Suprapubic skin (tissue), 4 donors: ENCODE data around the gene ATPAF1.

ENCODE experiments used
- EP300 ChIP-seq: sonication (generic); formaldehyde crosslinking; IDR thresholded peaks from one replicate; pipeline ENCODE4 v1.6.1; 2017; ENCODE audit warnings: antibody characterized with exemption
- POLR2A ChIP-seq, 2 donors: fragments of 450-650 bp; IDR thresholded peaks; one replicate each; pipeline ENCODE4 v1.6.1; 2017; ENCODE audit warnings: antibody characterized with exemption in 2 of 2, mild to moderate bottlenecking in 2 of 2, moderate library complexity in 2 of 2
- POLR2AphosphoS5 ChIP-seq, 3 donors: sonication (generic); formaldehyde crosslinking; IDR thresholded peaks; one replicate each; pipeline ENCODE4 v1.6.1; 2017; ENCODE audit warnings: antibody characterized with exemption in 3 of 3
- TF ChIP-seq, protein P1 (sequence below), 2 donors: fragments of 200-600 bp in 1 of 2; fragments of 450-650 bp in 1 of 2; sonication (generic) in 1 of 2; IDR thresholded peaks; one replicate each; pipeline ENCODE4 v1.5.1; 2016 to 2019; ENCODE audit warnings: antibody characterized with exemption in 2 of 2, mild to moderate bottlenecking in 1 of 2, moderate library complexity in 1 of 2

DNA sequence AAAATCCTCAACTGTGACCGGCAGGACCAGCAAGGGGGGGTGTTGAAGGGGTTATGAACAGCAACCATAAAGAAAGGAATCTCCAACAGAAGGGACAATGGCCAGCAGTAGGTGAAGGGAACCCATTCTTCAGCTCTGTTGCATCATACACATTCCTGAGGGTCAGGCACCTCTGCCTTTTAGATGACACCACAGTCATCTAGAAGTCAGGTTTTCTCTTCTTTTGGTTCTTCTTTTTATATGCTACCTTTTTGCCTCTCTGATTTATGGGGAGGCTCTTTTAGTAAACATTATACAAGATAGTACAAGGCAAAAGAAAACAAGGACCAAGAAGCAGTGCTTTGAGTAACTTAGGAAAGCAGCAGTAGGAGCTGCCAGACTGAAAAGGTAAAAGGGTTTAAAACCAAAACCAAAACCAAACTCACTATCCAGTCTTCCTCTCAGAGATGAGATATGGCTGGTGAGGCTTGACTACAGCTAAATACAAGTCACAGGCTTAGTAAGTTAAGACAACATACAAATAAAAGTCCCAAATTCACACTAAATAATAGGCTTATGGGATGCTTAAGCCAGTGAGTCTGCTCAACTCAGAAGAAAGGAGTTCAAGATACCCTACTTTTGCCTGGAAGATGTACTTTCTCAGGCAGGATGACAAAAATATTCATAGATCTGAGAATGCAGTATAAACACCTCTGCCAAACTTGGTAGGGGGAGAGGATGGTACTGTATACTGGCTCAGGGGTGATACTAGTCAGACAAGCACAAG lies 7.6 kb upstream of the ATPAF1 start:
- TF ChIP-seq, protein P1, sequence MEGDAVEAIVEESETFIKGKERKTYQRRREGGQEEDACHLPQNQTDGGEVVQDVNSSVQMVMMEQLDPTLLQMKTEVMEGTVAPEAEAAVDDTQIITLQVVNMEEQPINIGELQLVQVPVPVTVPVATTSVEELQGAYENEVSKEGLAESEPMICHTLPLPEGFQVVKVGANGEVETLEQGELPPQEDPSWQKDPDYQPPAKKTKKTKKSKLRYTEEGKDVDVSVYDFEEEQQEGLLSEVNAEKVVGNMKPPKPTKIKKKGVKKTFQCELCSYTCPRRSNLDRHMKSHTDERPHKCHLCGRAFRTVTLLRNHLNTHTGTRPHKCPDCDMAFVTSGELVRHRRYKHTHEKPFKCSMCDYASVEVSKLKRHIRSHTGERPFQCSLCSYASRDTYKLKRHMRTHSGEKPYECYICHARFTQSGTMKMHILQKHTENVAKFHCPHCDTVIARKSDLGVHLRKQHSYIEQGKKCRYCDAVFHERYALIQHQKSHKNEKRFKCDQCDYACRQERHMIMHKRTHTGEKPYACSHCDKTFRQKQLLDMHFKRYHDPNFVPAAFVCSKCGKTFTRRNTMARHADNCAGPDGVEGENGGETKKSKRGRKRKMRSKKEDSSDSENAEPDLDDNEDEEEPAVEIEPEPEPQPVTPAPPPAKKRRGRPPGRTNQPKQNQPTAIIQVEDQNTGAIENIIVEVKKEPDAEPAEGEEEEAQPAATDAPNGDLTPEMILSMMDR (IDR thresholded peaks at IDR 0.05) = no peak
- TF ChIP-seq POLR2AphosphoS5 (IDR thresholded peaks at IDR 0.05) = no peak
- TF ChIP-seq POLR2A (IDR thresholded peaks at IDR 0.05) = no peak
- no peak for TF ChIP-seq EP300
